ENCODE results near the gene TMEM247.

The TMEM247 gene

DNA sequence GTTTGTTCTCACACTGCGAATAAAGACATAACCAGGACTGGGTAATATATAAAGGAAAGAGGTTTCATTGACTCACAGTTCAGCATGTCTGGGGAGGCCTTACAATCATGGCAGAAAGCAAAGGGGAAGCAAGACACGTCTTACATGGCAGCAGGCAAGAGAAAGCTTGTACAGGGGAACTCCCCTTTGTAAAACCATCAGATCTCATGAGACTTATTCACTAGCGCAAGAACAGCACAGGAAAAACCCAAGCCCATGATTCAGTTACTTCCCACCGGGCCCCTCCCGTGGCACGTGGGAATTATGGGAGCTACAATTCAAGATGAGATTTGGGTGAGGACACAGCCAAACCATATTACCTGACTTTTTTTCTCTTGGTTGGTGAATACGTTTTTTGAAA lies 51.3 kb downstream of the TMEM247 start:
- Histone ChIP-seq H3K9ac (ENCODE audit: low read length) (no peak overlapping the region), H4K20me1 (ENCODE audit: insufficient read depth, low read length) (no peaks in the 10 kb centered on the region), H3K4me1 (ENCODE audit: low read length) (peaks cover 13% of the 10 kb centered on the region), H2AFZ (ENCODE audit: low read length) (no peak overlapping the region), H3K9me3 (replicated peaks; ENCODE audit: insufficient read depth, low read length) (no peaks in the 10 kb centered on the region), H3K9me2 (replicated peaks; ENCODE audit: insufficient read depth, low read length) (no peaks in the 10 kb centered on the region), H3K79me2 (ENCODE audit: low read length) (no peaks in the 10 kb centered on the region), H3K27ac (ENCODE audit: low read length) (no peak overlapping the region), H3K4me3 (ENCODE audit: low read length) (no peak overlapping the region), H3K27me3 (replicated peaks; ENCODE audit: insufficient read depth, low read length) (no peaks in the 10 kb centered on the region), H3K36me3 (replicated peaks; ENCODE audit: insufficient read depth, low read length) (no peaks in the 10 kb centered on the region), H3F3A (ENCODE audit: insufficient read depth, low read length) (peaks cover 11% of the 10 kb centered on the region), H3K4me2 (ENCODE audit: low read depth, low read length) (no peak overlapping the region)
- no peak for DNase-seq
- TF ChIP-seq EZH2 (optimal IDR thresholded peaks at IDR 0.05; ENCODE audit: low read depth, low read length) (no peak), EZH2phosphoT487 (IDR thresholded peaks at IDR 0.05; ENCODE audit: low read length) (no peak)
- TF ChIP-seq, protein P1, sequence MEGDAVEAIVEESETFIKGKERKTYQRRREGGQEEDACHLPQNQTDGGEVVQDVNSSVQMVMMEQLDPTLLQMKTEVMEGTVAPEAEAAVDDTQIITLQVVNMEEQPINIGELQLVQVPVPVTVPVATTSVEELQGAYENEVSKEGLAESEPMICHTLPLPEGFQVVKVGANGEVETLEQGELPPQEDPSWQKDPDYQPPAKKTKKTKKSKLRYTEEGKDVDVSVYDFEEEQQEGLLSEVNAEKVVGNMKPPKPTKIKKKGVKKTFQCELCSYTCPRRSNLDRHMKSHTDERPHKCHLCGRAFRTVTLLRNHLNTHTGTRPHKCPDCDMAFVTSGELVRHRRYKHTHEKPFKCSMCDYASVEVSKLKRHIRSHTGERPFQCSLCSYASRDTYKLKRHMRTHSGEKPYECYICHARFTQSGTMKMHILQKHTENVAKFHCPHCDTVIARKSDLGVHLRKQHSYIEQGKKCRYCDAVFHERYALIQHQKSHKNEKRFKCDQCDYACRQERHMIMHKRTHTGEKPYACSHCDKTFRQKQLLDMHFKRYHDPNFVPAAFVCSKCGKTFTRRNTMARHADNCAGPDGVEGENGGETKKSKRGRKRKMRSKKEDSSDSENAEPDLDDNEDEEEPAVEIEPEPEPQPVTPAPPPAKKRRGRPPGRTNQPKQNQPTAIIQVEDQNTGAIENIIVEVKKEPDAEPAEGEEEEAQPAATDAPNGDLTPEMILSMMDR (IDR thresholded peaks at IDR 0.05; ENCODE audit: low read length): no peak

- Histone ChIP-seq H3K4me1 (ENCODE audit: low read length) (peaks cover 19% of the 10 kb centered on the region), H3F3A (ENCODE audit: insufficient read depth, low read length) (peaks cover 16% of the 10 kb centered on the region), H3K4me2 (ENCODE audit: low read depth, low read length) (no peak overlapping the region), H3K9me3 (replicated peaks; ENCODE audit: insufficient read depth, low read length) (no peaks in the 10 kb centered on the region), H3K9ac (ENCODE audit: low read length) (no peak overlapping the region), H2AFZ (ENCODE audit: low read length) (no peak overlapping the region), H3K36me3 (replicated peaks; ENCODE audit: insufficient read depth, low read length) (no peaks in the 10 kb centered on the region), H3K27me3 (replicated peaks; ENCODE audit: insufficient read depth, low read length) (no peaks in the 10 kb centered on the region), H3K4me3 (ENCODE audit: low read length) (no peak overlapping the region), H3K9me2 (replicated peaks; ENCODE audit: insufficient read depth, low read length) (no peaks in the 10 kb centered on the region), H3K79me2 (ENCODE audit: low read length) (no peaks in the 10 kb centered on the region), H4K20me1 (ENCODE audit: insufficient read depth, low read length) (no peaks in the 10 kb centered on the region), H3K27ac (ENCODE audit: low read length) (no peak overlapping the region)
- DNase-seq: no peak
- TF ChIP-seq, protein P1 (IDR thresholded peaks at IDR 0.05; ENCODE audit: low read length): no peak
- TF ChIP-seq EZH2 (optimal IDR thresholded peaks at IDR 0.05; ENCODE audit: low read depth, low read length) (no peak), EZH2phosphoT487 (IDR thresholded peaks at IDR 0.05; ENCODE audit: low read length) (no peak)
Observed at GRCh38 chr2:46531863-46532262, 52.5 kb downstream of the TMEM247 start.
